HepG2 (cell line): ENCODE results near the gene DLG3. TPM values are rescaled to one million over a fixed set of nuclear protein-coding genes. Genes with fewer than 3 reads are reported as not detected.

Experiments
- ATAC-seq: fragments of 200-7000 bp; cut with Tn5 transposase; 3 replicates; pipeline ENCODE4 v1.9.1; 2020; ENCODE audit warnings: mild to moderate bottlenecking, moderate library complexity
- BruUV-seq: library from RNA; stranded (reverse); fragments of 400-500 nt; replicated peaks from 2 replicates; lab custom pipeline; 2021; lab: Mats Ljungman, UMichigan
- CTCF ChIA-PET: fragments of 300-600 bp; formaldehyde crosslinking; extraction: SDS; loops from one replicate; lab custom pipeline; 2021; ENCODE audit warnings: low total read pairs, inconsistent platforms, low intra/inter-chr PET ratio; lab: Yijun Ruan, JAX
- POLR2A ChIA-PET: fragments of 350-600 bp; sonication (Branson Sonifier 250); formaldehyde crosslinking; loops from one replicate; lab custom pipeline; 2020; ENCODE audit warnings: antibody characterized with exemption, inconsistent platforms; lab: Yijun Ruan, JAX
- DNase-seq: peaks from one replicate; pipeline ENCODE4 v3.0.0-alpha.2; 2015; ENCODE audit warnings: low spot score
- FAIRE-seq: peaks from 3 replicates; lab custom pipeline; 2011; peaks lifted over from hg19 to GRCh38; lab: Jason Lieb, UNC
- H2AFZ ChIP-seq: one replicate; pipeline ENCODE4 v1.6.1; 2011; ENCODE audit warnings: low read length, inconsistent platforms
- H3K27ac ChIP-seq: fragments of 300-600 bp; 3 replicates; pipeline ENCODE4 v1.8.0; 2011; ENCODE audit warnings: mixed run types, mild to moderate bottlenecking, mixed read lengths, low read length, inconsistent platforms; ENCODE audit not compliant: insufficient read depth; ENCODE audit errors: extremely low read length
- H3K27me3 ChIP-seq, 2 experiments: fragments of 200-600 bp in 1 of 2; 2 replicates in 1 of 2; 3 replicates in 1 of 2; pipeline versions ENCODE4 v1.6.0 to v1.8.0; 2011; ENCODE audit warnings: low read length in 2 of 2, mild to moderate bottlenecking in 2 of 2, moderate library complexity in 2 of 2, inconsistent platforms in 1 of 2; ENCODE audit not compliant: insufficient read depth in 2 of 2, control insufficient read depth in 1 of 2
- H3K36me3 ChIP-seq, 2 experiments: fragments of 200-600 bp in 1 of 2; replicated peaks in 1 of 2; 2 replicates in 1 of 2; 3 replicates in 1 of 2; pipeline versions ENCODE4 v1.5.1 to v1.8.0; 2011; ENCODE audit warnings: low read length in 2 of 2, inconsistent platforms in 1 of 2; ENCODE audit not compliant: insufficient read depth in 2 of 2, control insufficient read depth in 1 of 2
- H3K4me1 ChIP-seq: 2 replicates; pipeline ENCODE4 v1.5.1; 2012; ENCODE audit warnings: low read length, inconsistent platforms; ENCODE audit not compliant: insufficient read depth
- H3K4me2 ChIP-seq: 2 replicates; pipeline ENCODE4 v1.6.0; 2011; ENCODE audit warnings: low read depth, low read length, inconsistent platforms
- H3K4me3 ChIP-seq, 3 experiments: fragments of 200-600 bp in 1 of 3; sonication (generic), shearing (Covaris generic) in 1 of 3; replicated peaks in 1 of 3; 2 replicates each; pipeline ENCODE4 v1.5.1; 2011 to 2016; ENCODE audit warnings: low read length in 3 of 3, inconsistent platforms in 2 of 3, low read depth in 2 of 3, mild to moderate bottlenecking in 2 of 3, control low read depth in 1 of 3, mixed read lengths in 1 of 3; ENCODE audit not compliant: insufficient read depth in 1 of 3
- H3K79me2 ChIP-seq: one replicate; pipeline ENCODE4 v1.6.1; 2011; ENCODE audit warnings: low read length, inconsistent platforms; ENCODE audit not compliant: insufficient read depth
- H3K9ac ChIP-seq: 2 replicates; pipeline ENCODE4 v1.6.0; 2011; ENCODE audit warnings: mild to moderate bottlenecking, low read depth, low read length, inconsistent platforms; ENCODE audit not compliant: insufficient read depth
- H3K9me3 ChIP-seq: 2 replicates; pipeline ENCODE4 v1.5.1; 2012; ENCODE audit warnings: mild to moderate bottlenecking, low read length
- H4K20me1 ChIP-seq: 2 replicates; pipeline ENCODE4 v1.6.0; 2011; ENCODE audit warnings: inconsistent platforms, mild to moderate bottlenecking, low read length, moderate library complexity; ENCODE audit not compliant: insufficient read depth
- ARNT ChIP-seq: fragments of 450-650 bp; IDR thresholded peaks from 2 replicates; pipeline ENCODE4 v1.6.1; 2017
- ETV6 ChIP-seq: sonication (generic); formaldehyde crosslinking; conservative IDR thresholded peaks from 2 replicates; pipeline ENCODE4 v1.4.0; 2020; ENCODE audit warnings: missing genetic modification reagents
- NR1H2 ChIP-seq: sonication (generic); formaldehyde crosslinking; IDR thresholded peaks from 2 replicates; pipeline ENCODE4 v1.8.1; 2022; ENCODE audit warnings: low read depth, missing genetic modification reagents, borderline replicate concordance
- ONECUT2 ChIP-seq: sonication (generic); formaldehyde crosslinking; IDR thresholded peaks from 2 replicates; pipeline ENCODE4 v1.4.0; 2020; ENCODE audit warnings: missing genetic modification reagents
- PAX8 ChIP-seq: sonication (generic); formaldehyde crosslinking; IDR thresholded peaks from 2 replicates; pipeline ENCODE4 v1.8.0; 2022; ENCODE audit warnings: mild to moderate bottlenecking, missing genetic modification reagents, borderline replicate concordance
- ZFP1 ChIP-seq: IDR thresholded peaks from 2 replicates; pipeline ENCODE4 v1.6.1; 2016
- ZNF567 ChIP-seq: sonication (generic); formaldehyde crosslinking; IDR thresholded peaks from 2 replicates; pipeline ENCODE4 v1.8.1; 2023; ENCODE audit warnings: mild to moderate bottlenecking, missing genetic modification reagents, borderline replicate concordance
- WGBS: methylation state at CpG from one replicate; pipeline ENCODE4 v1.1.6; 2017; ENCODE audit warnings: low lambda C conversion rate; 5-methylcytosine and 5-hydroxymethylcytosine counted together
- in situ Hi-C: cut with HindIII; loops from 2 replicates; pipeline ENCODE4 v1.10.0; 2017; ENCODE audit warnings: low pct_unique_long_range_greater_than_20kb; ENCODE audit not compliant: extremely low pct_ligation_motif_present
- intact Hi-C: fragments of 100-400 bp; cut with micrococcal nuclease; formaldehyde crosslinking; loops from one replicate; pipeline ENCODE4 v1.10.0; 2022; ENCODE audit not compliant: unreplicated experiment
- polyA plus RNA-seq, 8 experiments: library from polyadenylated mRNA; depleted of rRNA in 3 of 8; stranded (reverse) in 7 of 8; unstranded in 1 of 8; fragments of >200 nt; fragmentation: Illumina TruSeq in 4 of 8; extraction: Trizol in 4 of 8; gene quantifications; 2 replicates each; pipeline versions ENCODE4 v1.2.1 to v1.2.3, GENCODE V29; 2011 to 2016; ENCODE audit warnings: low read depth in 4 of 8, missing spikeins in 1 of 8, mixed read lengths in 1 of 8; ENCODE audit not compliant: insufficient read depth in 1 of 8
- total RNA-seq, 5 experiments: library from RNA; depleted of rRNA; stranded (reverse); fragments of >200 nt; fragmentation: Illumina TruSeq; extraction: Trizol; gene quantifications; 2 replicates each; pipeline ENCODE4 v1.2.3, GENCODE V29; 2016; ENCODE audit warnings: low read depth in 1 of 5
- TF ChIP-seq, protein P1 (sequence below): sonication (generic); formaldehyde crosslinking; IDR thresholded peaks from 2 replicates; pipeline ENCODE4 v1.4.0; 2020; ENCODE audit warnings: missing genetic modification reagents, mild to moderate bottlenecking, borderline replicate concordance

The DLG3 gene
- total and polyA plus RNA-seq, 2 of the 13 experiments (the other 11 are each of a cell fraction or from before 2014, with no cell fraction given), result 9.9 to 19.4 TPM

DNA sequence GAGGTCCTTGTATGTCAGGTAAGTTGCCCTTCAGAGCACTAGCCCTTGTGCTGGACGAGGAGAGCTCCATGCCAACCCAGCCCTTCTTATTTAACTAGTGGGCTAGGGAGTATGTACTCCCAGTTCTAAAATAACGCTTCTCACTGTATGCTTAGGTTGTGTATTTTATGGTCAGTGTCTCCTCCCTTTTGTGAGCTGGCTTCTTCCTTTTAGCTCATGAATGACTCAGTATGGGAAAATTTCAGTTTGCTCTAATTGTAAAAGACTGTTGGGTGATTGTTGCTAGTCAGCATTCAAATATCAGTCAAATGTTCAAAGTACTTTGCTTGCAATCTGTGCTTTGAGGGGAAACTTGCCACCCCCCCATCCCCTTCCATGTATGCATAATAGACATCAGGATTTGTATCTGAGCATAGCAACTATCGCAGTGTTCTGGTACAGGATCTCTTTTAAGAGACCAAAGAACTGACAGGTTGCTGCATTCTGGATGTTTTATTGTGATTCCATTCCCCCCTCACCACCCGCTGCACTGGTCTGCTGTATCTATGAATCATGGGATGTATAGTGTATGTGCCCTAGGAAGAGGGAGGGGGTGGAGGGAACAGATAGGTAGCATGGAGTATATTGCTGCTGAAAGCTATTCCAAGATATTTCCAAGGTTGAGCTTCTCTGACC lies 34.7 kb downstream of the DLG3 start (continued):
- no peak for TF ChIP-seq ETV6 (CRISPR knock-in tag)

DNA sequence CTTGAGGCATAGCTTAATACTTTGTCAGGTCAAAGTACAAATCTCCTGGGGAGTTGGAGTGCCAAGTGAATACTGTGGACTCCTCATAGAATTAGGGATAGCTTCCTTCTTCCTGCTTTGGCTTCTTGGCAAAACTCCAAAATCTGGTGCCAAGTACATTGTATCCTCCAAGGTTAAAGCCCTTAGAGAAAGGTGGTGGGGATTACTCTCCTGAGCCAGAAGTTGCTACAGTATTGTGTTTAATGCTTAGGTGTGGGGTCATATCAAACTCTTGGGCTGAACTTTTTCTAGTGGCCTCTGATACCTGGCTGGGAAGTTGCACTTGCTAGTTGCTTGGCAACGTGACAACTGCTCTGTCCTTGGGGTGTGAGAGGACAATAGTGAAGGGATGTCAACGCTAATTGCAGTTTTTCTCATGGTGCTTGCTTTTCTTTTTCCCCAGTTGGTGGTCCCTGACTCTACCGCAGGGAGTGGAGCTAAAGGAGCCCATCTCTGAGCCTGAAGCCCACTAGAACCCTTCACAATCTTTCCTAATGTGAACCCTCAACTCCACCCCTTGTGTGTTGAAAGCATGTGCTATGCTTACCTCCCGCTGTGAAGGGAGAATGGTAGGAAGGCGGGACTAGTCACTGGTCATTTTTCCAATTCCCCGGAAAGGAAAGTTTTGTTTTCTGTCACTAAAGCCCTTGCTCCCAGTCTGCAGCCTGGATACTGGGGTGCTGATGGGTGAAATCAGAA lies 35.5 kb downstream of the DLG3 start:
- Histone ChIP-seq H2AFZ (no peak overlapping the region), H3K4me2 (no peak overlapping the region), H3K4me3 (no peak overlapping the region), H3K27me3 (no peaks in the 10 kb centered on the region), H3K9ac (no peak overlapping the region), H3K79me2 (no peaks in the 10 kb centered on the region), H3K9me3 (no peaks in the 10 kb centered on the region), H3K36me3 (peaks cover 0 to 3% of the 10 kb centered on the region in 2 experiments; a peak in 1 of 5 replicates), H3K4me1 (peaks cover 35% of the 10 kb centered on the region), H4K20me1 (no peaks in the 10 kb centered on the region), H3K27ac (peak overlapping the region; percentile 35)
- in situ Hi-C loops, result no loop called here
- ATAC-seq (no peak), DNase-seq (no peak), FAIRE-seq (no peak)
- POLR2A ChIA-PET, result no interaction called here
- 67% methylated on average over 3 of the region's 6 CpGs for WGBS
- no peak for TF ChIP-seq ZNF567 (CRISPR knock-in tag)
- no peak for TF ChIP-seq ETV6 (CRISPR knock-in tag)
- no peak for TF ChIP-seq ONECUT2
- TF ChIP-seq PAX8, result no peak
- TF ChIP-seq NR1H2, result no peak
- TF ChIP-seq ZFP1 (CRISPR knock-in tag), result no peak
- CTCF ChIA-PET, result no interaction called here
- intact Hi-C loops, result no loop called here
- no TSS peak for BruUV-seq

DNA sequence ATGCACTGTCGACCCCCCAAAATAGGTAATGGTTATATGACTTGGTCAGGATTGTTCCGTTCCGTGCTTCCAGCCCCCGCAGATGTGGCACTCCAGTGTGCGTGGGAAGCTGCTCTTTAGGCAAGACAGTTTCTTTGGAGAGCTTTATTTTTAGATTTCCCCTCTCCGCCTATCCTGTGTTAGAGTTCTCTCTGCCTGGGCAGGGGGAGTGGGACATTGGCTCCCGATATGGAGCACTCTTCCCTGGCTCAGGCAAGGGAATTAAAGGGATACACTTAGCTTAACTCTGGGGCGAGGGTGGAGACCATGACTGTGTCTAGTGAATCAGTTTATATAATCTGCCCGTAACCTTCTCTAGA lies 36.0 kb downstream of the DLG3 start:
- Histone ChIP-seq H3K9me3 (no peaks in the 10 kb centered on the region), H3K27ac (no peak overlapping the region), H3K36me3 (peaks cover 0 to 3% of the 10 kb centered on the region in 2 experiments; a peak in 1 of 5 replicates), H3K4me2 (no peak overlapping the region), H3K9ac (no peak overlapping the region), H3K79me2 (no peaks in the 10 kb centered on the region), H3K4me3 (no peak overlapping the region), H2AFZ (no peak overlapping the region), H3K4me1 (peaks cover 35% of the 10 kb centered on the region), H3K27me3 (no peaks in the 10 kb centered on the region), H4K20me1 (no peaks in the 10 kb centered on the region)
- no peak for DNase-seq
- ChIA-PET POLR2A (no interaction called here), CTCF (no interaction called here)
- no TSS peak for BruUV-seq
- FAIRE-seq, result no peak
- in situ Hi-C loops, result no loop called here
- ATAC-seq, result no peak
- WGBS, result 92% methylated on average over 4 of the region's 9 CpGs
- intact Hi-C loops, result no loop called here
- no peak for TF ChIP-seq ARNT
- TF ChIP-seq, protein P1, sequence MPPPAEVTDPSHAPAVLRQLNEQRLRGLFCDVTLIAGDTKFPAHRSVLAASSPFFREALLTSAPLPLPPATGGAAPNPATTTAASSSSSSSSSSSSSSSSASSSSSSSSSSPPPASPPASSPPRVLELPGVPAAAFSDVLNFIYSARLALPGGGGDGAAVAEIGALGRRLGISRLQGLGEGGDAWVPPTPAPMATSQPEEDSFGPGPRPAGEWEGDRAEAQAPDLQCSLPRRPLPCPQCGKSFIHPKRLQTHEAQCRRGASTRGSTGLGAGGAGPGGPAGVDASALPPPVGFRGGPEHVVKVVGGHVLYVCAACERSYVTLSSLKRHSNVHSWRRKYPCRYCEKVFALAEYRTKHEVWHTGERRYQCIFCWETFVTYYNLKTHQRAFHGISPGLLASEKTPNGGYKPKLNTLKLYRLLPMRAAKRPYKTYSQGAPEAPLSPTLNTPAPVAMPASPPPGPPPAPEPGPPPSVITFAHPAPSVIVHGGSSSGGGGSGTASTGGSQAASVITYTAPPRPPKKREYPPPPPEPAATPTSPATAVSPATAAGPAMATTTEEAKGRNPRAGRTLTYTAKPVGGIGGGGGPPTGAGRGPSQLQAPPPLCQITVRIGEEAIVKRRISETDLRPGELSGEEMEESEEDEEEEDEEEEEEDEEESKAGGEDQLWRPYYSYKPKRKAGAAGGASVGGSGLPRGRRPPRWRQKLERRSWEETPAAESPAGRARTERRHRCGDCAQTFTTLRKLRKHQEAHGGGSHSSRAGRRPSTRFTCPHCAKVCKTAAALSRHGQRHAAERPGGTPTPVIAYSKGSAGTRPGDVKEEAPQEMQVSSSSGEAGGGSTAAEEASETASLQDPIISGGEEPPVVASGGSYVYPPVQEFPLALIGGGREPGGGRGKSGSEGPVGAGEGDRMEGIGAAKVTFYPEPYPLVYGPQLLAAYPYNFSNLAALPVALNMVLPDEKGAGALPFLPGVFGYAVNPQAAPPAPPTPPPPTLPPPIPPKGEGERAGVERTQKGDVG (CRISPR knock-in tag), result no peak
